Measurements from ENCODE around the gene MAP3K5. TPM values are rescaled to one million over a fixed set of nuclear protein-coding genes. Genes with fewer than 3 reads are reported as not detected.

The MAP3K5 gene
- total and polyA plus RNA-seq, 9 of the 15 experiments (the other 6 are each of a cell fraction or from before 2014, with no cell fraction given): 2.2 to 13.0 (median 9.9) TPM

DNA sequence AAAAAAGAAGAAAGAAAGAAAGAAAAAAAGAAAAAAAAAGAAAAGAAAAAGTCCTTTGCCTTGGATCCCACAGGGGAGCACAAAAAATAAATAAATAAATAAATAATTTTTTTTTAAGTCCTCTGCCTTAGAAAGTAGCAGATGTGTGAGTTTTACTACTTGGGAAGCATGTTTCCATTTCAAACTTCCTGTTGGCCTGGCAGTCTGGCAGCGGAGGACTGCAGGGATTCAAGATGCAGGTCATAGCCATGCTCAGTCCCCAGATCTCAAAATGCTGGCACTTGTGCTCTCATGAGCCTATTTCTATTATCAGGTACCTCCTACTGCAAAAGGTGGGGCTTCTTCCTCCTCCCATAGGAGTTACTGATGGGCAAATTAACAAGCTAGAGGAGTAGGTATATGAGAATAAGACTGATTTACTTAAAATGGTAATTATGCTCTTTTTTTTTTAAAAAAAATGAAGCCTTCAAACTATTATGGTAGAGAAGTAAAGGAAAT is 187.9 kb downstream of the MAP3K5 start (continued):
- TF ChIP-seq, protein P1, sequence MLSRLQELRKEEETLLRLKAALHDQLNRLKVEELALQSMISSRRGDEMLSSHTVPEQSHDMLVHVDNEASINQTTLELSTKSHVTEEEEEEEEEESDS (CRISPR knock-in tag; IDR thresholded peaks at IDR 0.05): no peak
- TF ChIP-seq ZNF668 (CRISPR knock-in tag; IDR thresholded peaks at IDR 0.05) (no peak), MNT (conservative IDR thresholded peaks at IDR 0.05) (no peak), HES1 (IDR thresholded peaks at IDR 0.05; ENCODE audit: low read depth) (no peak), TGIF2 (CRISPR knock-in tag; IDR thresholded peaks at IDR 0.05) (no peak), CBFA2T2 (conservative IDR thresholded peaks at IDR 0.05) (no peak)
- TF ChIP-seq, protein P2, sequence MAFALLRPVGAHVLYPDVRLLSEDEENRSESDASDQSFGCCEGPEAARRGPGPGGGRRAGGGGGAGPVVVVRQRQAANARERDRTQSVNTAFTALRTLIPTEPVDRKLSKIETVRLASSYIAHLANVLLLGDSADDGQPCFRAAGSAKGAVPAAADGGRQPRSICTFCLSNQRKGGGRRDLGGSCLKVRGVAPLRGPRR (CRISPR knock-in tag; IDR thresholded peaks at IDR 0.05): no peak
- TF ChIP-seq, protein P3, sequence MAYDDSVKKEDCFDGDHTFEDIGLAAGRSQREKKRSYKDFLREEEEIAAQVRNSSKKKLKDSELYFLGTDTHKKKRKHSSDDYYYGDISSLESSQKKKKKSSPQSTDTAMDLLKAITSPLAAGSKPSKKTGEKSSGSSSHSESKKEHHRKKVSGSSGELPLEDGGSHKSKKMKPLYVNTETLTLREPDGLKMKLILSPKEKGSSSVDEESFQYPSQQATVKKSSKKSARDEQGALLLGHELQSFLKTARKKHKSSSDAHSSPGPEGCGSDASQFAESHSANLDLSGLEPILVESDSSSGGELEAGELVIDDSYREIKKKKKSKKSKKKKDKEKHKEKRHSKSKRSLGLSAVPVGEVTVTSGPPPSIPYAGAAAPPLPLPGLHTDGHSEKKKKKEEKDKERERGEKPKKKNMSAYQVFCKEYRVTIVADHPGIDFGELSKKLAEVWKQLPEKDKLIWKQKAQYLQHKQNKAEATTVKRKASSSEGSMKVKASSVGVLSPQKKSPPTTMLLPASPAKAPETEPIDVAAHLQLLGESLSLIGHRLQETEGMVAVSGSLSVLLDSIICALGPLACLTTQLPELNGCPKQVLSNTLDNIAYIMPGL (CRISPR knock-in tag; IDR thresholded peaks at IDR 0.05): no peak
